Right lobe of liver (tissue), 4 donors: ENCODE measurements around the gene C7orf33.
"Not testable (repeated sequence)": the region's sequence is repeated elsewhere in the genome, so short reads cannot be mapped to it uniquely, and the experiment has no call there.

ENCODE experiments used
- POLR2A ChIP-seq: fragments of 450-650 bp; IDR thresholded peaks from one replicate; pipeline ENCODE4 v1.6.1; 2017; ENCODE audit warnings: antibody characterized with exemption, mild to moderate bottlenecking
- TF ChIP-seq, protein P1 (sequence below), 4 donors: fragments of 200-600 bp in 3 of 4; fragments of 450-650 bp in 1 of 4; IDR thresholded peaks; one replicate each; pipeline versions ENCODE4 v1.5.1 to v1.8.0; 2016 to 2022; ENCODE audit warnings: antibody characterized with exemption in 4 of 4, mild to moderate bottlenecking in 2 of 4
- donor health status: DM: no; HTN: no; CAD: no.
- donor health status: DM: no; HTN: no; CAD: no.
- donor health status: DM: no; HTN: yes; CAD: no.

DNA sequence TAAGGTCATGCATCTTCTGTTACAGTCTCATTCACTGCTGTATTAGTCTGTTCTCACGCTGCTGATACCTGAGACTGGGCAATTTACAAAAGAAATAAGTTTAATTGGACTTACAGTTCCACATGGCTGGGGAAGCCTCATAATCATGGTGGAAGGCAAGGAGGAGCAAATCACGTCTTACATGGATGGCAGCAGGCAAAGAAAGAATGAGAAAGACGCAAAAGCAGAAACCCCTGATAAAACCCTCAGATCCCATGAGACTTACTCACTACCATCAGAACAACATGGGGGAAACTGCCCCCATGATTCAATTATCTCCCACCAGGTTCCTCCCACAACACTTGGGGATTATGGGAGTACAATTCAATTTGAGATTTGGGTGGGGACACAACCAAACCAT lies 5.8 kb downstream of the C7orf33 start:
- TF ChIP-seq, protein P1, sequence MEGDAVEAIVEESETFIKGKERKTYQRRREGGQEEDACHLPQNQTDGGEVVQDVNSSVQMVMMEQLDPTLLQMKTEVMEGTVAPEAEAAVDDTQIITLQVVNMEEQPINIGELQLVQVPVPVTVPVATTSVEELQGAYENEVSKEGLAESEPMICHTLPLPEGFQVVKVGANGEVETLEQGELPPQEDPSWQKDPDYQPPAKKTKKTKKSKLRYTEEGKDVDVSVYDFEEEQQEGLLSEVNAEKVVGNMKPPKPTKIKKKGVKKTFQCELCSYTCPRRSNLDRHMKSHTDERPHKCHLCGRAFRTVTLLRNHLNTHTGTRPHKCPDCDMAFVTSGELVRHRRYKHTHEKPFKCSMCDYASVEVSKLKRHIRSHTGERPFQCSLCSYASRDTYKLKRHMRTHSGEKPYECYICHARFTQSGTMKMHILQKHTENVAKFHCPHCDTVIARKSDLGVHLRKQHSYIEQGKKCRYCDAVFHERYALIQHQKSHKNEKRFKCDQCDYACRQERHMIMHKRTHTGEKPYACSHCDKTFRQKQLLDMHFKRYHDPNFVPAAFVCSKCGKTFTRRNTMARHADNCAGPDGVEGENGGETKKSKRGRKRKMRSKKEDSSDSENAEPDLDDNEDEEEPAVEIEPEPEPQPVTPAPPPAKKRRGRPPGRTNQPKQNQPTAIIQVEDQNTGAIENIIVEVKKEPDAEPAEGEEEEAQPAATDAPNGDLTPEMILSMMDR (IDR thresholded peaks at IDR 0.05) = not testable (repeated sequence)
- not testable (repeated sequence) for TF ChIP-seq POLR2A
